Measurements from ENCODE around the gene LGI1. TPM values are rescaled to one million over a fixed set of nuclear protein-coding genes. Genes with fewer than 3 reads are reported as not detected.

The LGI1 gene
- total and polyA plus RNA-seq, 2 experiments from 2014 or later: not detected

DNA sequence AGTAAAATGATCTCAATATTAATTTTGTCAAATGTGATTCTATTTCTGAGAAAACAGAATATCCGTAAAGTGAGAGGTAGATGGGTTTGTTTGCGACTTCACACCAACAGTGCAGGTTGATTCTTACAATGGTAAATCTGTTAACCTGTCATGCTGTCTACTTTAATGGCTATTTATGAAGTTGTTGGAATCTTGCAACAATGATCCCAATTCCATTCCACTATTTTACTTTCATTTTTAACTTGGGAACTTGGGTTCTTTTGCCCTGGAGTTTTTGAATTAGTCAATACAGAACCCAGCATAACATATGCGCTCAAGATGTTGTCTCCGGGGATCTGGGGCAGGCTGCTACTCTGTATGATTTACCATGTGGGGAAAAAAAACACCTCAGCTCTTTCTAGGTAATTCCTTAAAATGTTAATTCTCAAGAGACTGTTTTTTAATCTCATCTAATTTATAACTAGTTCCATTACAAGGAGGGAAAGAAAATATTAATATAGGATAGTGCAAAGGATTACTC, 1.2 kb downstream of the LGI1 start:
- no peaks in the 10 kb centered on the region for H3K4me1 ChIP-seq (ENCODE audit: low read depth)
- H3K27ac ChIP-seq: no peak overlapping the region
- H3K27me3 ChIP-seq: no peaks in the 10 kb centered on the region
- TF ChIP-seq, protein P1, sequence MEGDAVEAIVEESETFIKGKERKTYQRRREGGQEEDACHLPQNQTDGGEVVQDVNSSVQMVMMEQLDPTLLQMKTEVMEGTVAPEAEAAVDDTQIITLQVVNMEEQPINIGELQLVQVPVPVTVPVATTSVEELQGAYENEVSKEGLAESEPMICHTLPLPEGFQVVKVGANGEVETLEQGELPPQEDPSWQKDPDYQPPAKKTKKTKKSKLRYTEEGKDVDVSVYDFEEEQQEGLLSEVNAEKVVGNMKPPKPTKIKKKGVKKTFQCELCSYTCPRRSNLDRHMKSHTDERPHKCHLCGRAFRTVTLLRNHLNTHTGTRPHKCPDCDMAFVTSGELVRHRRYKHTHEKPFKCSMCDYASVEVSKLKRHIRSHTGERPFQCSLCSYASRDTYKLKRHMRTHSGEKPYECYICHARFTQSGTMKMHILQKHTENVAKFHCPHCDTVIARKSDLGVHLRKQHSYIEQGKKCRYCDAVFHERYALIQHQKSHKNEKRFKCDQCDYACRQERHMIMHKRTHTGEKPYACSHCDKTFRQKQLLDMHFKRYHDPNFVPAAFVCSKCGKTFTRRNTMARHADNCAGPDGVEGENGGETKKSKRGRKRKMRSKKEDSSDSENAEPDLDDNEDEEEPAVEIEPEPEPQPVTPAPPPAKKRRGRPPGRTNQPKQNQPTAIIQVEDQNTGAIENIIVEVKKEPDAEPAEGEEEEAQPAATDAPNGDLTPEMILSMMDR (IDR thresholded peaks at IDR 0.05; ENCODE audit: low read depth, low read length): no peak
- no peaks in the 10 kb centered on the region for H3K36me3 ChIP-seq
- no peaks in the 10 kb centered on the region for H3K9me3 ChIP-seq (ENCODE audit: low read depth)
- H3K4me3 ChIP-seq: no peak overlapping the region
- DNase-seq (ENCODE audit: low read depth in 1 of 2, low spot score in 1 of 2): no peak

GRCh38 chr10:93760490-93760889, 2.8 kb downstream of the LGI1 start:
- Histone ChIP-seq H3K9me3 (ENCODE audit: low read depth) (no peaks in the 10 kb centered on the region), H3K4me1 (ENCODE audit: low read depth) (no peaks in the 10 kb centered on the region), H3K27me3 (no peaks in the 10 kb centered on the region), H3K4me3 (no peak overlapping the region), H3K27ac (no peak overlapping the region), H3K36me3 (no peaks in the 10 kb centered on the region)
- no peak for DNase-seq (ENCODE audit: low read depth in 1 of 2, low spot score in 1 of 2)
- TF ChIP-seq, protein P1 (IDR thresholded peaks at IDR 0.05; ENCODE audit: low read depth, low read length): no peak

GRCh38 chr10:93762979-93763391, 5.2 kb downstream of the LGI1 start:
- DNase-seq (ENCODE audit: low read depth in 1 of 2, low spot score in 1 of 2): no peak
- Histone ChIP-seq H3K36me3 (no peaks in the 10 kb centered on the region), H3K4me1 (ENCODE audit: low read depth) (no peaks in the 10 kb centered on the region), H3K27ac (no peak overlapping the region), H3K4me3 (no peak overlapping the region), H3K27me3 (no peaks in the 10 kb centered on the region), H3K9me3 (ENCODE audit: low read depth) (no peaks in the 10 kb centered on the region)
- TF ChIP-seq, protein P1 (IDR thresholded peaks at IDR 0.05; ENCODE audit: low read depth, low read length): no peak

GRCh38 chr10:93766918-93767317, 9.2 kb downstream of the LGI1 start:
- H3K9me3 ChIP-seq (ENCODE audit: low read depth): no peaks in the 10 kb centered on the region
- H3K27ac ChIP-seq: no peak overlapping the region
- H3K4me1 ChIP-seq (ENCODE audit: low read depth): no peaks in the 10 kb centered on the region
- no peak overlapping the region for H3K4me3 ChIP-seq
- TF ChIP-seq, protein P1 (IDR thresholded peaks at IDR 0.05; ENCODE audit: low read depth, low read length): no peak
- no peaks in the 10 kb centered on the region for H3K36me3 ChIP-seq
- no peaks in the 10 kb centered on the region for H3K27me3 ChIP-seq
- DNase-seq (ENCODE audit: low read depth in 1 of 2, low spot score in 1 of 2): no peak

GRCh38 chr10:93767724-93768399, 10.1 kb downstream of the LGI1 start:
- TF ChIP-seq, protein P1 (IDR thresholded peaks at IDR 0.05; ENCODE audit: low read depth, low read length): no peak
- H3K36me3 ChIP-seq: no peaks in the 10 kb centered on the region
- H3K4me1 ChIP-seq (ENCODE audit: low read depth): no peaks in the 10 kb centered on the region
- DNase-seq (ENCODE audit: low read depth in 1 of 2, low spot score in 1 of 2): no peak
- H3K27ac ChIP-seq: no peak overlapping the region
- H3K9me3 ChIP-seq (ENCODE audit: low read depth): no peaks in the 10 kb centered on the region
- H3K4me3 ChIP-seq: no peak overlapping the region
- no peaks in the 10 kb centered on the region for H3K27me3 ChIP-seq

Data from cardiac muscle cell (in vitro differentiated cells and primary cell).